Caco-2 (cell line): Measurements from ENCODE around the gene CACNA1I. TPM values are rescaled to one million over a fixed set of nuclear protein-coding genes. Genes with fewer than 3 reads are reported as not detected.
"Not testable (repeated sequence)": the region's sequence is repeated elsewhere in the genome, so short reads cannot be mapped to it uniquely, and the experiment has no call there.

ENCODE experiments used
- Bru-seq: library from RNA; stranded (reverse); fragments of 400-500 nt; gene quantifications from one replicate; lab custom pipeline; 2021; lab: Mats Ljungman, UMichigan
- BruChase-seq, 2 experiments: library from RNA; stranded (reverse); fragments of 400-500 nt; gene quantifications; one replicate each; lab custom pipeline; 2021; lab: Mats Ljungman, UMichigan
- BruUV-seq: library from RNA; stranded (reverse); fragments of 400-500 nt; replicated peaks from 2 replicates; lab custom pipeline; 2021; lab: Mats Ljungman, UMichigan
- CTCF ChIA-PET: fragments of 300-600 bp; sonication (Branson Sonifier 250); formaldehyde crosslinking; loops from one replicate; lab custom pipeline; 2022; ENCODE audit warnings: antibody characterized with exemption; lab: Charles Lee
- POLR2A ChIA-PET: fragments of 300-600 bp; sonication (Branson Sonifier 250); formaldehyde crosslinking; loops from one replicate; lab custom pipeline; 2022; ENCODE audit warnings: antibody characterized with exemption; lab: Charles Lee
- DNase-seq, 2 experiments: peaks; one replicate each; pipeline versions ENCODE4 v3.0.0 to v3.0.0-alpha.2; 2020 to 2022
- H3K27me3 ChIP-seq: replicated peaks from 2 replicates; pipeline ENCODE4 v1.6.0; 2011; ENCODE audit warnings: low read length; ENCODE audit not compliant: control insufficient read depth, insufficient read depth
- H3K36me3 ChIP-seq: 2 replicates; pipeline ENCODE4 v1.5.1; 2011; ENCODE audit warnings: low read length; ENCODE audit not compliant: control insufficient read depth, insufficient read depth
- H3K4me1 ChIP-seq: fragments of 250-450 bp; sonication (Bioruptor Pico); 2 replicates; pipeline ENCODE4 v1.5.1; 2020; ENCODE audit warnings: mild to moderate bottlenecking
- H3K4me3 ChIP-seq: 2 replicates; pipeline ENCODE4 v1.5.1; 2011; ENCODE audit warnings: low read depth, mild to moderate bottlenecking, control low read depth, low read length
- H3K9me3 ChIP-seq: fragments of 250-450 bp; sonication (Bioruptor Pico); 2 replicates; pipeline ENCODE4 v1.5.1; 2020; ENCODE audit warnings: mild to moderate bottlenecking, moderate library complexity
- H3K27ac Mint-ChIP-seq: one replicate; pipeline ENCODE4 v1.8.0; 2022; ENCODE audit warnings: mixed read lengths; ENCODE audit not compliant: unreplicated experiment
- H3K27me3 Mint-ChIP-seq: one replicate; pipeline ENCODE4 v1.8.0; 2022; ENCODE audit warnings: mixed read lengths; ENCODE audit not compliant: insufficient read depth, unreplicated experiment
- H3K36me3 Mint-ChIP-seq: one replicate; pipeline ENCODE4 v1.8.0; 2022; ENCODE audit warnings: mild to moderate bottlenecking, mixed read lengths; ENCODE audit not compliant: insufficient read depth, unreplicated experiment
- H3K4me1 Mint-ChIP-seq: one replicate; pipeline ENCODE4 v1.8.0; 2022; ENCODE audit warnings: low read depth, mixed read lengths; ENCODE audit not compliant: unreplicated experiment
- H3K4me3 Mint-ChIP-seq: one replicate; pipeline ENCODE4 v1.8.0; 2022; ENCODE audit warnings: mild to moderate bottlenecking, moderate library complexity, mixed read lengths; ENCODE audit not compliant: unreplicated experiment
- H3K9me3 Mint-ChIP-seq: one replicate; pipeline ENCODE4 v1.8.0; 2022; ENCODE audit warnings: mixed read lengths; ENCODE audit not compliant: unreplicated experiment
- intact Hi-C: fragments of 100-400 bp; cut with micrococcal nuclease; formaldehyde crosslinking; loops from one replicate; pipeline ENCODE4 v1.10.0; 2022; ENCODE audit not compliant: unreplicated experiment
- long read RNA-seq: library from polyadenylated mRNA; stranded (forward); transcript quantifications from one replicate; pipeline ENCODE4 v2.0.0, GENCODE V29; 2022
- total RNA-seq: library from RNA; stranded (reverse); gene quantifications from 2 replicates; pipeline ENCODE4 v1.2.3, GENCODE V29; 2022
- TF ChIP-seq, protein P1 (sequence below), 2 experiments: fragments of 200-600 bp in 1 of 2; IDR thresholded peaks; 1 replicate in 1 of 2; 2 replicates in 1 of 2; pipeline versions ENCODE4 v1.5.1 to v1.8.0; 2011 to 2022; ENCODE audit warnings: antibody characterized with exemption in 1 of 2, control low read depth in 1 of 2, inconsistent platforms in 1 of 2, low read depth in 1 of 2, low read length in 1 of 2, mild to moderate bottlenecking in 1 of 2, moderate library complexity in 1 of 2; ENCODE audit not compliant: insufficient read depth in 1 of 2, severe bottlenecking in 1 of 2, unreplicated experiment in 1 of 2

CACNA1I gene
- total RNA-seq (not detected in 2 replicates), Bru-seq, nascent RNA (percentile 1 among the genes with signal in this experiment), BruChase-seq, experiment 1, labeled RNA remaining after a 2-hour chase (percentile 3 among the genes with signal in this experiment), BruChase-seq, experiment 2, labeled RNA remaining after a 6-hour chase (percentile 4 among the genes with signal in this experiment)
- long read RNA-seq = 0 reads

DNA sequence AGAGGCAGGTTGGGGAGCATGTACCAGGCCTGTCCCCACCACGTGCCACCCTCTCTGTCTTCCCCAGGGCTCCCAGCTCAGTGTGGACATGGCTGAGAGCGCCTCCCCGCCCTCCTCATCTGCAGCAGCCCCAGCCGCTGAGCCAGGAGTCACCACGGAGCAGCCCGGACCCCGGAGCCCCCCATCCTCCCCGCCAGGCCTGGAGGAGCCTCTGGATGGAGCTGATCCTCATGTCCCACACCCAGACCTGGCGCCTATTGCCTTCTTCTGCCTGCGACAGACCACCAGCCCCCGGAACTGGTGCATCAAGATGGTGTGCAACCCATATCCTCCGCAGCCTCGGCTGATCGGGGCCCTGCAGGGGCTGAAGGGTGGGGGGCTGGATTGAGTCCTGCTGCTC is at the start of gene CACNA1I:
Gene CACNA1I, plus strand, starts transcription at position 89 of the 400 bp plus-strand sequence. Its CDS starts 0 bp downstream, at position 89.
- no peaks in the 10 kb centered on the region for H3K4me1 ChIP-seq
- no peaks in the 10 kb centered on the region for H3K36me3 ChIP-seq
- no peaks in the 10 kb centered on the region for H3K9me3 ChIP-seq
- Mint-ChIP-seq H3K4me1 (no peaks in the 10 kb centered on the region), H3K4me3 (no peak within 1 kb of the TSS), H3K27ac (no peak within 1 kb of the TSS), H3K27me3 (peaks cover 2% of the 10 kb centered on the region), H3K9me3 (peaks cover 4% of the 10 kb centered on the region), H3K36me3 (no peaks in the 10 kb centered on the region)
- H3K4me3 ChIP-seq = no peak within 1 kb of the TSS
- BruUV-seq = no TSS peak
- DNase-seq = no peak
- POLR2A ChIA-PET = no interaction called here
- TF ChIP-seq, protein P1, sequence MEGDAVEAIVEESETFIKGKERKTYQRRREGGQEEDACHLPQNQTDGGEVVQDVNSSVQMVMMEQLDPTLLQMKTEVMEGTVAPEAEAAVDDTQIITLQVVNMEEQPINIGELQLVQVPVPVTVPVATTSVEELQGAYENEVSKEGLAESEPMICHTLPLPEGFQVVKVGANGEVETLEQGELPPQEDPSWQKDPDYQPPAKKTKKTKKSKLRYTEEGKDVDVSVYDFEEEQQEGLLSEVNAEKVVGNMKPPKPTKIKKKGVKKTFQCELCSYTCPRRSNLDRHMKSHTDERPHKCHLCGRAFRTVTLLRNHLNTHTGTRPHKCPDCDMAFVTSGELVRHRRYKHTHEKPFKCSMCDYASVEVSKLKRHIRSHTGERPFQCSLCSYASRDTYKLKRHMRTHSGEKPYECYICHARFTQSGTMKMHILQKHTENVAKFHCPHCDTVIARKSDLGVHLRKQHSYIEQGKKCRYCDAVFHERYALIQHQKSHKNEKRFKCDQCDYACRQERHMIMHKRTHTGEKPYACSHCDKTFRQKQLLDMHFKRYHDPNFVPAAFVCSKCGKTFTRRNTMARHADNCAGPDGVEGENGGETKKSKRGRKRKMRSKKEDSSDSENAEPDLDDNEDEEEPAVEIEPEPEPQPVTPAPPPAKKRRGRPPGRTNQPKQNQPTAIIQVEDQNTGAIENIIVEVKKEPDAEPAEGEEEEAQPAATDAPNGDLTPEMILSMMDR (IDR thresholded peaks at IDR 0.05; ENCODE audit: insufficient read depth in 1 of 2, low read depth in 1 of 2, low read length in 1 of 2, severe bottlenecking in 1 of 2, unreplicated experiment in 1 of 2) = no peak
- no peaks in the 10 kb centered on the region for H3K27me3 ChIP-seq
- intact Hi-C loops = no loop called here
- CTCF ChIA-PET = interaction anchor here (1.0 kb wide), 1 partner anchor 11 kb away, joined by 3 read pairs; no protein-coding TSS in a partner anchor

DNA sequence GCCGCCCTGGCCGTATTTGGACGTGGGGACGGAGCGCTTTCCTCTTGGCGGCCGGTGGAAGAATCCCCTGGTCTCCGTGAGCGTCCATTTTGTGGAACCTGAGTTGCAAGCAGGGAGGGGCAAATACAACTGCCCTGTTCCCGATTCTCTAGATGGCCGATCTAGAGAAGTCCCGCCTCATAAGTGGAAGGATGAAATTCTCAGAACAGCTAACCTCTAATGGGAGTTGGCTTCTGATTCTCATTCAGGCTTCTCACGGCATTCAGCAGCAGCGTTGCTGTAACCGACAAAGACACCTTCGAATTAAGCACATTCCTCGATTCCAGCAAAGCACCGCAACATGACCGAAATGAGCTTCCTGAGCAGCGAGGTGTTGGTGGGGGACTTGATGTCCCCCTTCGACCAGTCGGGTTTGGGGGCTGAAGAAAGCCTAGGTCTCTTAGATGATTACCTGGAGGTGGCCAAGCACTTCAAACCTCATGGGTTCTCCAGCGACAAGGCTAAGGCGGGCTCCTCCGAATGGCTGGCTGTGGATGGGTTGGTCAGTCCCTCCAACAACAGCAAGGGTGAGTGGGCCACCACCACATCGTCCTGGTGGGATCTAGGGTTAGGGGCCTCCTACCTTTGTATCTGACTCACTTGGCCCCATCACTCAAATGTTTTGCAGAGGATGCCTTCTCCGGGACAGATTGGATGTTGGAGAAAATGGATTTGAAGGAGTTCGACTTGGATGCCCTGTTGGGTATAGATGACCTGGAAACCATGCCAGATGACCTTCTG is 49.3 kb upstream of the CACNA1I start:
- H3K36me3 ChIP-seq, H3K9me3 Mint-ChIP-seq, H3K9me3 ChIP-seq, H3K27me3 ChIP-seq, H3K27me3 Mint-ChIP-seq, CTCF ChIA-PET, DNase-seq: not testable (repeated sequence)
- POLR2A ChIA-PET = interaction anchor here (0.6 kb wide), 1 partner anchor 997 kb away, joined by 3 read pairs; no protein-coding TSS in a partner anchor
- H3K36me3 Mint-ChIP-seq = peaks cover 90% of the 10 kb centered on the region
- peaks cover 33% of the 10 kb centered on the region for H3K4me1 Mint-ChIP-seq
- peak overlapping the region; percentile 98 for H3K27ac Mint-ChIP-seq
- Histone ChIP-seq H3K4me1 (peaks cover 26% of the 10 kb centered on the region), H3K4me3 (peak overlapping the region; percentile 91)
- BruUV-seq = TSS peak; percentile 58
- intact Hi-C loops = loop anchor here (2.0 to 10.0 kb wide), 2 partner anchors 18 to 176 kb away; partner anchors contain the start of genes MIEF1 and SYNGR1
- peak overlapping the region; percentile 79 for H3K4me3 Mint-ChIP-seq

DNA sequence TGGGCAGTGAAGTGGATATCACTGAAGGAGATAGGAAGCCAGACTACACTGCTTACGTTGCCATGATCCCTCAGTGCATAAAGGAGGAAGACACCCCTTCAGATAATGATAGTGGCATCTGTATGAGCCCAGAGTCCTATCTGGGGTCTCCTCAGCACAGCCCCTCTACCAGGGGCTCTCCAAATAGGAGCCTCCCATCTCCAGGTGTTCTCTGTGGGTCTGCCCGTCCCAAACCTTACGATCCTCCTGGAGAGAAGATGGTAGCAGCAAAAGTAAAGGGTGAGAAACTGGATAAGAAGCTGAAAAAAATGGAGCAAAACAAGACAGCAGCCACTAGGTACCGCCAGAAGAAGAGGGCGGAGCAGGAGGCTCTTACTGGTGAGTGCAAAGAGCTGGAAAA is 48.5 kb upstream of the CACNA1I start:
- peaks cover 29% of the 10 kb centered on the region for H3K4me1 Mint-ChIP-seq
- H3K9me3 ChIP-seq, H3K27me3 Mint-ChIP-seq, DNase-seq, H3K27me3 ChIP-seq, BruUV-seq, CTCF ChIA-PET, H3K9me3 Mint-ChIP-seq, H3K36me3 ChIP-seq: not testable (repeated sequence)
- Histone ChIP-seq H3K4me3 (peak overlapping the region; percentile 91), H3K4me1 (peaks cover 24% of the 10 kb centered on the region)
- H3K27ac Mint-ChIP-seq = peak overlapping the region; percentile 98
- intact Hi-C loops = loop anchor here (10.0 kb wide), 1 partner anchor 177 kb away; the partner anchor contains the start of gene SYNGR1
- H3K4me3 Mint-ChIP-seq = peak overlapping the region; percentile 79
- POLR2A ChIA-PET = interaction anchor here (1.6 kb wide), 1 partner anchor 20 kb away, joined by 8 read pairs; the partner anchor contains the start of gene MIEF1
- peaks cover 91% of the 10 kb centered on the region for H3K36me3 Mint-ChIP-seq
